ENCODE data around the gene SCLY.

GRCh38 chr2:238128061-238128440 is 67.2 kb downstream of the SCLY start:
- TF ChIP-seq POLR2AphosphoS5 (IDR thresholded peaks at IDR 0.05; ENCODE audit: low read depth, low read length) (no peak), POLR2A (IDR thresholded peaks at IDR 0.05; ENCODE audit: low read depth, low read length) (no peak)
